Inflammatory macrophage treated with lipopolysaccharide for 4 hours (primary cell): ENCODE results near the gene SNCB.

ENCODE experiments used
- DNase-seq: peaks from one replicate; pipeline ENCODE4 v3.0.0-alpha.2; 2020

SNCB gene

DNA sequence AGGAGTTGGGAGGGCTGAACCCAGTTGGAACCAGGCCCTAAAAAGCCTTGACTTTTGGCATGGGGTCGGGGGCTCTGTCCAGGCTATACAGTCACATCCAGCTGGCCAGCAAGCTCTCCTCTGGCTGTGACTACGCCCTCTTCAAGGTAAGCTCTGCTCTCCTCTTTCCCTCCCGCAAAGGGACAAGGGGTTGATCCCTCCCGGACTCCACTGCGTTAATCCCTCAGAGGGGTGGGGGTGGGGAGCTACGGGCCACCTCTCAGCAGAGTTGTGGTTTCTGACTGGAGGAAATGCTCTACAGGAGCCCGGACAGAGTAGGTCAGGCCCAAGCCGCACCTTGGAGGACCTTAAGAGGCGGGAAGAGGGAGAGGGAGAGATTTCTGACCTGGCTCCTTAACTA, 14.0 kb upstream of the SNCB start:
- no peak for DNase-seq

GRCh38 chr5:176643491-176644219, 13.3 kb upstream of the SNCB start:
- DNase-seq, result no peak

DNA sequence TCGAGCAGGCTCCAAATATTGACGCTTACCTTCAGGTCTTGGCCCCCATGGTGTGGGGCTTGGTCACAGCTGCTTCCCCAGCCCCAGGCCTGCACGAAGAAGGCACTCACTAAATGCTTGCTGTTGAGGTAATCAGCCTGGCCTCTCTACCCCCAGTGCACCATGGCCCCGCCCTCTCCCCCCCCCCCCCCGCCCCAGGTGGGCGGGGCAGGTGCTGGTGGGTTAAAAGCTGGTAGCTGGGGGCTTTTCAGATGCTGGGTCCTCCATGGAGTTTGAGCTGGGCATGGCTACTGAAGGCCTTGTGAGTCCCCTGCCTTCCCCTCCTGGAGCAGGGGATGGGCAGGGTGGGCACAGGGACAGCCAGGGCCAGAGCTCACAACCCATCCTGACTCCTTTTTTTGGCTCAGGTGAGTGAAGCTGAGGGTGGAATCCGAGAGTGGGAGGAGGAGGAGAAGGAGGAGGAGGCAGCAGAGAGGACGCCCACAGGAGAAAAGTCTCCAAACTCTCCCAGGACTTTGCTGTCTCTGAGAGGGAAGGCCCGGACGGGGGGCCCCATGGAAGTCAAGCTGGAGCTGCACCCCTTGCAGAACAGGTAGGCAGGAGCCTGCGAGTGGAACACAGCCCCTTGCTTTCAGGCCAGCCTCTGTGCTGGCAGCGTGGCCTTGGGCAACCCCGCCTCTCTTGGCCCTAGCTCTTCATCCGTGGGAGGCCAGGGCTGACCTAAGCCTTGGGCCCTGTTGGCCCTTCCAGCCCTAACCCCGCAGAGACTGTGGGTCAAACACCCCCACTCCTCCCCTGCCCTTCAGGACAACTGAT, 12.5 kb upstream of the SNCB start:
- DNase-seq, result no peak

- DNase-seq, result no peak
Measured at GRCh38 chr5:176640616-176641015, 10.3 kb upstream of the SNCB start.

DNA sequence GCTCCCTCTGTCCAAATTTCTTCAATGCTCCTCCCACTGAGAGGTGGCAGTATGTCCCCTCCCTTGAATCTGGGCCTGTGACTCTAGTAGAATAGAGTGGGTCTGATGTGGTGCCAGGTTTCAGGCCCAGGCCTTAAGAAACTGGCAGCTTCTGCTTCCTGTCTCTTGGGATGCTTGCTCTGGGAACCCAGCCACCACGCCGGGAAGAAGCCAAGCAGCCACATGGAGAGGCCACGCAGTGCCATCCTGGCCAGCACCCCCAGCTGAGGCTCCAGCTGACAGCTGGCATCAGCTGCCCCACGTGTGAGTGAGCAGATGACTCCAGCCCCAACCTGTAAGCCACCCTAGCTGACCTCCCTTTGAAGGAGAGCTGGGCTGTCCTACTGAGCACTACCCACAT, 9.6 kb upstream of the SNCB start:
- no peak for DNase-seq

DNA sequence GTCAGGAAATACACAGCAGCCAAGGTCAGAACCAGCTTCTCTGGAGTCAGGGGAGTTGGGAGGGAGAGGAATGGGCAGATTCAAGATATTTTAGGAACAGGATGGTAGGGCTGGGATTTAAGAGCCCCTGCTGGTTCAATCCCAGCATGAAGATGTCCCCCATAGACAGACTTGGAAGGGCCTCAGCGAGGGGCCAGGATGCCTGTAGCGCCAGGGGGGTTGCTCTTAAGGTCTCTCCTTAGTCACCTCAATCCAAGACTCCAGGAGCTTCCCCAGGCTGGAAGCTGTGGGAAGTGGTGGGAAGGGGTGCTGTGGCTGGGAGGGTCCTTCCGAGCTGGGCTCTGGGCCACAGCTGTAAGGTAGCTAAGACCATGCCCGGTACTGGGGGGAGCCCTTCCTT, 8.9 kb upstream of the SNCB start:
- no peak for DNase-seq

GRCh38 chr5:176638437-176638836, 8.1 kb upstream of the SNCB start:
- no peak for DNase-seq

DNA sequence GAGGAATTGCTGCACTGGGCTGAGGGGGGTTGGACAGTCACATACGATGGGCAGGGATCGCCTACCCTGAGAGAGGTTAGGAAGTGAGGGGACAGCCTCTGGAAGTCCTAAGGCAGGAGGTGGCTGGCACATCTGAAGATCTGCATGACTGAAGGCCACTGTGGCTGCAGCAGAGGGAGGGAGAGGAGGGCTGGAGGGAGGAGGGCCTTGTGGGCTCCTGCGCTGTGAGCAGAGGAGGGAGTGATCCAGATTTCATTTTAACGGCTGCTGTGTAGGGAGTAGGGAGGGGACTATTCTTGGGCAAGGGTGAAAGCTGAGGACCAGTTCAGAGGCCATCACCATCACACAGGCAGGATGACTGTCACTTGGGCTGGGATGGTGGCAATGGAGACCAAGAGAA, 7.2 kb upstream of the SNCB start:
- no peak for DNase-seq

DNA sequence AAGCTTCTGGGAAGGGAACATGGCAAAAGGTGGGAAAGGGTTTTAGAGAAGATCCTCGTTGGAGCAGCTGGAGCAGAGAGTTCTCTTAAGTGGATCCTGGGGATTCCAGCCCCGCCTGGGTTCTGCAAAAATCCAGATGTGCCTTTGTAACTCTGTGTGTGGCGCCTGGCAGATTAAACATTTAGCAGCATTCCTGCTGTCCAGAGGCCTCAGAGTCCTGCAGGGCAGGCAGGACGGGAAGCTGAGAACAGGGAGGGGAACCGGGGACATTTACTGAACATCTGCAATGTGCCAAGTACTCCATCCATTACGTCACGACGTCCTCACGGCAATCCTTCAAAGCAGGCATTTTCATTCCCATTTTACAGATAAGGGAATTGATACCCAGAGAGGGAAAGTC, 6.1 kb upstream of the SNCB start:
- DNase-seq, result no peak

GRCh38 chr5:176633598-176633997, 3.3 kb upstream of the SNCB start:
- DNase-seq, result no peak

GRCh38 chr5:176632745-176633144, 2.4 kb upstream of the SNCB start:
- DNase-seq, result no peak

DNA sequence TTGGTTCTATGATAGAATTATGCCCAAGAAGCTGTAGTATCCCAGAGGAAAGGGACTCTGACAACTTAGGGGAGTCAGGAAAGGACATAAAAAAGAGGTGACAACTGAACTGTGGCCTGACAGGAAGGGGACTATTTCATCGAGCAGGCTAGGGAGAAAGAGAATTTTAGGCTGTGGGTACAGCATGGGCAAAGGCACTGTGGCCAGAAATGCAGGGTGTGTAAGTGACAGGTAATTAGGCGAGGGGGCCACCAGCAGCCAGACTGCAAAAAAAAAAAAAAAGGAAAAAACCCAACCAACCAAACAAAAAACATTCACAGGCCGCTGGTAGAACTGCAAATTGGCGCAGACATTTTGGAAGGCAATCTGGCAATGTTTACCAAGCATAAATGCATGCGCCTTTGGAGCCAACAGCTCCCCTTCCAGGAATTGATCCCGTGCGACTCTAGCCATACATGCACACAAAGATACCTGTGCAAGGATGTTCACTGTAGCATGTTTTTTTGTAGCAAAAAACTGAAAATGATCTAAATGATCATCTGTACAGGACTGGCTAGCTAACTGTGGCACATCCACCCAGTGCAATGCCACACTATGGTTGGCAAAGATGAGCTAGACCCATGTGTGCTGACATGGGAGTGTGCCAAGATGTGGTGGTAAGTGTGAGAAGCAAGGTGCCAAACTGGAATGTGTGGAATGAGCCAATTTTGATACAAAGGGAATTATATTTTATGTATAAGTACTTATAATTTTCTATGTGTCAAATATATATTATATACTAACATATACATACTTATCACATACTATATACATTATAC, 1.3 kb upstream of the SNCB start:
- DNase-seq, result no peak

GRCh38 chr5:176630681-176631222, 418 bp upstream of the SNCB start:
- no peak for DNase-seq

DNA sequence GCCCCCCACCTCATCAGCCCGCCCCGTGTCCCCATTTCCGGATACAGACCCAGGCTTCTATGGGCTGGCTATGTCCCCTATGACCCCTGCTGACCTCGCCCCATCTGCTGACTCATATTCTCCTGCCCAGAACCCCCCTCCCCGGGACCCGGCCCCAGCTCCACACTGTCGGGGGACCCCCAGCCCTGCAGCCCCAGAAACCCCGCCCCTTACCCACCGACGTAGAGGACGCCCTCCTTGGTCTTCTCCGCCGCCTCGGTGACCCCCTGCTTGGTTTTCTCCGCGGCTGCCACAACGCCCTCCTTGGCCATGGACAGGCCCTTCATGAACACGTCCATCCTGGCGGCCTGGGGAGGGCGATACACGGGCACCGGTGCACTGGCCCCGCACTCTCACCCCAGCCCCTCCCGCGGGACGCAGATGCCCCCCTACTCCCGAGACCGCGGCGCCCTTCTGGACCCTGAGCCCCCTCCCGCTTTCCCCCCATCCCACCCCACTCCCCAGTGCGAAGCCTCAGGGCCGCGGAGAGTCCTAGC, 949 bp downstream of the SNCB start:
- DNase-seq, result no peak

- no peak for DNase-seq
Measured at GRCh38 chr5:176628406-176629228, 1.7 kb downstream of the SNCB start.

DNA sequence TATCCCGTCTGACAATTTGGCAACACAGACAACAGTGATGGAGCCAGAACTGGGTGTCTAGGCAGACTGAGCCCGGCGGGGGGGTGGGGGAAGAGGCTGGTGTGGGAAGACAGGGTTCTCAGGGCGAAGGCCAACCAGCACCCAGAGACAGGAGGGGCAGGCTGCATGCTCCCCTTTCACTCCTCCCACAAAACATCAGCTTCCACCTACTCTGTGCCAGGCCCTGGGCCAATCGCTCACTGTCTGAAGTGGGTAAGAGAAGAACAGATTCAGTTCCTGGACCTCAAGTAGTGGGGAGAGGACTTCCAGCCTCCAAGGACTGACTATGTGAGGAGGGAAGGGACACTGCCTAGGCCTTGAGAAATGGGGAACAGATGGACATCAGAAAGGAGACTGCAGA, 2.8 kb downstream of the SNCB start:
- DNase-seq, result no peak

- no peak for DNase-seq
Measured at GRCh38 chr5:176626876-176627236, 3.5 kb downstream of the SNCB start.

GRCh38 chr5:176625966-176626875, 4.1 kb downstream of the SNCB start:
- DNase-seq, result no peak

DNA sequence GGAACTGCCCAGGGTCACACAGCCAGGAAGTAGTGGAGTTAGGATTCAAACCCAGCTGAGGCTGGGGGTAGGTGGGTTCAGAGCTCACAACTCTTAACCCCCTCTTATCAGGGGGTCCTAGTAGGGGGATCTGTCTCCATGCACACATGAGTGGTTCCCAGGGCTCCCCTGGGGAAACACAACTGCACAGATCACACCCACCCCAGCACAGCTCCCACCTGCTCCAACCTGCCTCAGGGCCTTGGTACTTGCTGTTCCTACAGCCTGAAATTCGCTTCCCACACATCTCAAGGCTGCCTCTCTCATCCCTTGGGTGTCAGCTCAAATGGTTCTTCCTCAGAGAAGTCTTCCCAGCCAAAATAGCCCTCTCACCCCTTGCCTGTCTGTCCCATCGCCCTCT, 4.8 kb downstream of the SNCB start:
- no peak for DNase-seq

- DNase-seq, result no peak
Measured at GRCh38 chr5:176624938-176625337, 5.4 kb downstream of the SNCB start.

- no peak for DNase-seq
Measured at GRCh38 chr5:176624142-176624541, 6.2 kb downstream of the SNCB start.
